Body of pancreas (tissue), 4 donors: ENCODE data around the gene NRP1. TPM values are rescaled to one million over a fixed set of nuclear protein-coding genes. Genes with fewer than 3 reads are reported as not detected.

Experiments
- ATAC-seq: fragments of 150-250 bp; one replicate; pipeline ENCODE4 v1.9.1; 2016
- DNase-seq, 4 donors: peaks; one replicate each; pipeline ENCODE4 v3.0.0-alpha.2; 2019
- H3K27ac ChIP-seq, 4 donors: fragments of 200-600 bp; sonication (generic); 1 replicate in 3 of 4; 2 replicates in 1 of 4; pipeline versions ENCODE4 v1.5.1 to v1.6.1; 2016 to 2019; ENCODE audit warnings: mild to moderate bottlenecking in 1 of 4, mixed read lengths in 1 of 4, moderate library complexity in 1 of 4
- H3K27me3 ChIP-seq, 2 donors: fragments of 200-600 bp; sonication (generic); one replicate each; pipeline ENCODE4 v1.6.0; 2016; ENCODE audit warnings: mild to moderate bottlenecking in 1 of 2
- H3K36me3 ChIP-seq, 2 donors: fragments of 200-600 bp; sonication (generic); replicated peaks in 1 of 2; 2 replicates each; pipeline ENCODE4 v1.5.1; 2016; ENCODE audit warnings: low read depth in 2 of 2; ENCODE audit not compliant: insufficient read depth in 1 of 2
- H3K4me1 ChIP-seq: fragments of 200-600 bp; sonication (generic); one replicate; pipeline ENCODE4 v1.6.0; 2016
- H3K4me3 ChIP-seq, 2 donors: fragments of 200-600 bp; sonication (generic); 1 replicate in 1 of 2; 2 replicates in 1 of 2; pipeline ENCODE4 v1.5.1; 2016 to 2019
- H3K9me3 ChIP-seq, 3 donors: fragments of 200-600 bp; sonication (generic); 1 replicate in 2 of 3; 2 replicates in 1 of 3; pipeline ENCODE4 v1.5.1; 2016
- POLR2A ChIP-seq, 3 donors: fragments of 450-650 bp; IDR thresholded peaks; one replicate each; pipeline ENCODE4 v1.6.1; 2016; ENCODE audit warnings: antibody characterized with exemption in 3 of 3, mild to moderate bottlenecking in 2 of 3
- WGBS, 2 donors: methylation state at CpG; one replicate each; pipeline ENCODE4 v1.1.5; 2017; 5-methylcytosine and 5-hydroxymethylcytosine counted together
- intact Hi-C: fragments of 100-400 bp; cut with DNase I; formaldehyde crosslinking; loops from one replicate; pipeline ENCODE4 v1.15.1; 2023
- small RNA-seq: library from RNA; depleted of rRNA; stranded (forward); fragments of <200 nt; gene quantifications from one replicate; pipeline ENCODE3, GENCODE V24; 2016
- total RNA-seq, 2 donors: library from RNA; depleted of rRNA; stranded (reverse); fragments of >200 nt; gene quantifications; one replicate each; pipeline ENCODE4 v1.1.0, GENCODE V29; 2016
- TF ChIP-seq, protein P1 (sequence below), 7 experiments: fragments of 450-650 bp in 4 of 7; fragments of 200-600 bp in 3 of 7; sonication (generic) in 3 of 7; IDR thresholded peaks; one replicate each; pipeline ENCODE4 v1.5.1; 2016 to 2019; ENCODE audit warnings: antibody characterized with exemption in 7 of 7

Gene NRP1
- total RNA-seq, 2 donors from 2014 or later = 37.6 to 62.6 TPM

DNA sequence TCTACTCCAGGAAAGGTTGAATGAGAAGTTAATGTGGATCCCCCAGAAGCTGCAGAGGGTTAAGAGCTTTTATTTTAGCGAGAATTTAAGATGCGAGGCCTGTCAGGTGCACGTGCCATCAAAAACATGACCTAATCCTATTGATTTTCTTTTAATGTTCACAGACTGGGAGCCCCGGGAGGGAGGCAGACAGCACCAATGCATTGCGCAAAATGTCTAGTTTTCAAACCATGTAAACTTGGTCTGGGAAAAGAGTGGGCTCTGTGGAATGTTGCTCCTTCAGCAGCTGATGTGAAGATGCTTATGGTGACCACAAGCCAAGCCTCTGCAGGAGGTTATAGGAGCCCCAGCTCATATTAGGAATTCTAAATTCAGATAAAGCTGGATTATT lies 204.5 kb downstream of the NRP1 start:
- peaks cover 15% of the 10 kb centered on the region for H3K4me1 ChIP-seq
- 46 to 51% methylated on average over 5 of the region's 5 CpGs for WGBS, 2 donors
- H3K9me3 ChIP-seq = no peaks in the 10 kb centered on the region
- H3K27ac ChIP-seq = peak overlapping the region in 3 of 4 donors; percentile 39 to 70 (median 68)
- H3K27me3 ChIP-seq = no peaks in the 10 kb centered on the region
- H3K36me3 ChIP-seq = no peaks in the 10 kb centered on the region
- H3K4me3 ChIP-seq = no peak overlapping the region
- peak; percentile 30 for ATAC-seq
- intact Hi-C loops = no loop called here
- peak; percentile 25 to 42 (median 28) for DNase-seq
- TF ChIP-seq, protein P1, sequence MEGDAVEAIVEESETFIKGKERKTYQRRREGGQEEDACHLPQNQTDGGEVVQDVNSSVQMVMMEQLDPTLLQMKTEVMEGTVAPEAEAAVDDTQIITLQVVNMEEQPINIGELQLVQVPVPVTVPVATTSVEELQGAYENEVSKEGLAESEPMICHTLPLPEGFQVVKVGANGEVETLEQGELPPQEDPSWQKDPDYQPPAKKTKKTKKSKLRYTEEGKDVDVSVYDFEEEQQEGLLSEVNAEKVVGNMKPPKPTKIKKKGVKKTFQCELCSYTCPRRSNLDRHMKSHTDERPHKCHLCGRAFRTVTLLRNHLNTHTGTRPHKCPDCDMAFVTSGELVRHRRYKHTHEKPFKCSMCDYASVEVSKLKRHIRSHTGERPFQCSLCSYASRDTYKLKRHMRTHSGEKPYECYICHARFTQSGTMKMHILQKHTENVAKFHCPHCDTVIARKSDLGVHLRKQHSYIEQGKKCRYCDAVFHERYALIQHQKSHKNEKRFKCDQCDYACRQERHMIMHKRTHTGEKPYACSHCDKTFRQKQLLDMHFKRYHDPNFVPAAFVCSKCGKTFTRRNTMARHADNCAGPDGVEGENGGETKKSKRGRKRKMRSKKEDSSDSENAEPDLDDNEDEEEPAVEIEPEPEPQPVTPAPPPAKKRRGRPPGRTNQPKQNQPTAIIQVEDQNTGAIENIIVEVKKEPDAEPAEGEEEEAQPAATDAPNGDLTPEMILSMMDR (IDR thresholded peaks at IDR 0.05) = no peak
- peak in 2 of 3 donors; percentile 12 to 20 for TF ChIP-seq POLR2A (IDR thresholded peaks at IDR 0.05)

DNA sequence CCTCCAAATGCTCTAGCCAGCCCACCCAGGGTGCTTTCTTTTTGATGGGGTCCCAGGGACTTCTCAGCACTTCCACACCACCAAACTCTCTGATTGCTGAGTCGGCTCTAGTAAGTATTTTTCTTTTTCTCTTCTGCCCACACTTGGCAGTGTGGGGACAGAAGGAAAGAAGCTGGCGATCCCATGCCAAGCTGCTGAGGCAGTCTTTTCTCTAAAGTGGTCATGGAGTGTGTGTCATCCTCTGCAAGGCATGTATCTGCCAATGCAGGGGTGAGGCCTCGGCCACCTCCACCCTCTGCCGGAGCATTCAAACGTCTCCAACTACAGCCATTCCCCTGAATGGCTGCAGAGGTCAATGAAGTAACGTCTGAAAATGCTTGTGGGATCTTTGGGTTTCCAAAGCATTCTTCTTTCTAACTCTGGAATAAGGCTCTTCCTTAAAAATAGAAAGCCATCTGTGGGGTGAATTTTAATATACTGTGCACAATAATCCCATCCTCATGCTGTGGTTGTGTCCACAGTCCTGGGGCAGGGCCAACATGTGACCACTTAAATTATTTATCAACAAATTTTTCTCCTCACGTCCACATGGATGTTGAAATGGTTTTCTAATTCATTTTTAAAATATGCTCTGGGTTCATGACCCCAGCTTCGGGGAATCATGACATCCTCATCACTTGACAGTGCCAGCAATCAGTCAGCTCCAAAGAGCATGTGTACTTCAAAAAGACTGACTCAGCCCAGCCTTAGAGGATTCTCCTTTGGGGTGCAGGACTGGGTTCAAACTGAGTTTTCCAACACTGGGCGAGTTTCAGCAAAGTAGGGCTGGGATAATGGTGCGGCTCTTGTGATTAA lies 205.1 kb downstream of the NRP1 start:
- TF ChIP-seq, protein P1 (IDR thresholded peaks at IDR 0.05) = no peak
- TF ChIP-seq POLR2A (IDR thresholded peaks at IDR 0.05) = no peak
- DNase-seq (peak in 2 of 4 donors; percentile 22 to 54), ATAC-seq (peak; percentile 6)
- Histone ChIP-seq H3K27me3 (no peaks in the 10 kb centered on the region), H3K4me1 (peaks cover 12% of the 10 kb centered on the region), H3K9me3 (no peaks in the 10 kb centered on the region), H3K4me3 (no peak overlapping the region), H3K27ac (peak overlapping the region in 3 of 4 donors; percentile 39 to 70 (median 68)), H3K36me3 (no peaks in the 10 kb centered on the region)
- intact Hi-C loops = no loop called here
- WGBS, 2 donors = 62 to 75% methylated on average over 7 to 10 of the region's 10 CpGs

DNA sequence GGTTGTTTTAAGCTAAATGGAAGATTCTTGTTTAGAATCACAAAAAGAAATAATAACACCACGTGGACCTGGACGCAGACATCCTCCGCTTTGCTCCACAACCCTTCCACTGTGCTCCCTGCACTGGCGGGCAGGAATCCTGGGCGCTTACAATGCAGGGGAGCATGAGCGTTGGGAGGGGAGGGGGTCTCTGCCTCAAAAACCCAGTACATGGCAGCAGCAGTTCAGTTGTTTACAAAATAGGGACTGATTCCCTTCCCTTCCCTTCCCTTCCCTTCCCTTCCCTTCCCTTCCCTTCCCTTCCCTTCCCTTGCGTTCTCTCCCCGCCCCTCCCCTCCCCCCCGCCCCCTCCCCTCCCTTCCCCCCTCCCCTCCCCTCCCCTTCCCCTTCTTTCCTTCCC lies 206.8 kb downstream of the NRP1 start:
- Histone ChIP-seq H3K9me3 (no peaks in the 10 kb centered on the region), H3K4me3 (no peak overlapping the region), H3K4me1 (peaks cover 10% of the 10 kb centered on the region), H3K27ac (no peak overlapping the region), H3K36me3 (no peaks in the 10 kb centered on the region), H3K27me3 (no peaks in the 10 kb centered on the region)
- 75 to 79% methylated on average over 7 to 9 of the region's 9 CpGs for WGBS, 2 donors
- DNase-seq = no peak
- intact Hi-C loops = no loop called here
- TF ChIP-seq, protein P1 (IDR thresholded peaks at IDR 0.05) = no peak
- no peak for TF ChIP-seq POLR2A (IDR thresholded peaks at IDR 0.05)
- no peak for ATAC-seq

Small RNA genes within 50 kb of the gene (small RNA-seq; reads per million reads assigned to genes)
- gene AL353600.1 = not detected
- gene RN7SL398P = not detected
